IPS-NIHi11 (cell line): ENCODE results near the gene ZNHIT2.
"Not testable (repeated sequence)": the region's sequence is repeated elsewhere in the genome, so short reads cannot be mapped to it uniquely, and the experiment has no call there.

ENCODE experiments used
- DNase-seq: peaks from one replicate; pipeline ENCODE4 v3.0.0; 2012; ENCODE audit warnings: mixed read lengths, low spot score

Gene ZNHIT2

DNA sequence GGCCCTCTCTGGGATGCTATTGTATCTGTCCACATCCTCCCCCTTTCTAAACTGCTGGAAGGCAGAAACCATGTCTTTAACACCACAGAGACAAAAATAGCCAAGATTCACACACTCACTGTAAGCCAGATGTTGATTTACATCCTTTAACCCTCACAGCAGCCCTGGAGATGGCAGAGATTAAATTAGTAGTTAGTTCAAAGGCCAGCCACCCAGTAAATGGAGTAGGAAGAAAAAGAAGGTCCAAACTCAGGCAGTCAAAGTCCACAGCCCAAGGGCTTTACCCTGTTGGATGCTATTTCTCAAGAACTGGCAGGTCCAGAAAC lies 2.1 kb upstream of the ZNHIT2 start:
- DNase-seq: no peak

GRCh38 chr11:65118891-65119669 lies 1.6 kb upstream of the ZNHIT2 start:
- not testable (repeated sequence) for DNase-seq

DNA sequence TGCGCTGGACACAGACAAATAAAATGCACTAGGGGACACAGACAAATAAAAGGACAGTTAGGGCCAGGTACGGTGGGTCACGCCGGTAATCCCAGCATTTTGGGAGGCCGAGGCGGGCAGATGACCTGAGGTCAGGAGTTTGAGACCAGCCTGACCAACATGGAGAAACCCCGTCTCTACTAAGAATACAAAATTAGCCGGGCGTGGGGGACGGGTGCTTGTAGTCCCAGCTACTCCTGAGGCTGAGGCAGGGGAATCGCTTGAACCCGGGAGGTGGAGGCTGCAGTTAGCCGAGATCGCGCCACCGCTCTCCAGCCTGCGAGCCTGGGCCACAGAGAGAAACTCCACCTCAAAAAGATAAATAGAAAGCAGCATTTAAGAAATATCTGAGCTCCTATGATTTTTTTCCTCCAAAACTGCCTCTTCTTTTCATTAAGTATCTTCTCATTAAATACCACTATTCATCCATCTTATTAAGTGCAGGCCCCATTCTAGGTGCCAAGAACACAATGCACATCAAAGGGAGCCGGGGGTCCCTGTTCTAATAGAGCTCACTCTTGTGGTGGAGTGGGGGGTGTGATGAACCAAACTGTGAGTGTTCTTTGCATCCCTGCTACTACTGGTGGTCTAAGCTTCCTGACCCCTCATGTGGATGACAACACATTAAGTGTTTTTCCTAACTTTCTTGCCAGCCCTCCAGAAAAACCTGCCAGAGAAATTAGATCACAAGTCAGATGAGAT lies 766 bp upstream of the ZNHIT2 start:
- DNase-seq: no peak

GRCh38 chr11:65116370-65117205 lies 913 bp downstream of the ZNHIT2 start:
- no peak for DNase-seq

GRCh38 chr11:65115361-65116082 lies 2.0 kb downstream of the ZNHIT2 start:
- DNase-seq: no peak

GRCh38 chr11:65114538-65115171 lies 2.8 kb downstream of the ZNHIT2 start:
- DNase-seq: no peak

GRCh38 chr11:65113839-65114238 lies 3.7 kb downstream of the ZNHIT2 start:
- DNase-seq: no peak

GRCh38 chr11:65113361-65113756 lies 4.1 kb downstream of the ZNHIT2 start:
- DNase-seq: no peak

GRCh38 chr11:65112546-65113360 lies 4.7 kb downstream of the ZNHIT2 start:
- DNase-seq: peak; percentile 61

- DNase-seq: peak; percentile 96
These were observed 5.6 kb downstream of the ZNHIT2 start, which contains the start of gene TM7SF2 for GRCh38 chr11:65111744-65112545. Gene TM7SF2, plus strand, starts transcription at chr11:65111872. Its CDS starts 144 bp downstream, at chr11:65112016.

GRCh38 chr11:65111159-65111743 lies 6.2 kb downstream of the ZNHIT2 start:
- DNase-seq: no peak

GRCh38 chr11:65110354-65110861 lies 7.1 kb downstream of the ZNHIT2 start:
- peak; percentile 87 for DNase-seq

- DNase-seq: no peak
These were observed 8.0 kb downstream of the ZNHIT2 start for GRCh38 chr11:65109231-65110198.

DNA sequence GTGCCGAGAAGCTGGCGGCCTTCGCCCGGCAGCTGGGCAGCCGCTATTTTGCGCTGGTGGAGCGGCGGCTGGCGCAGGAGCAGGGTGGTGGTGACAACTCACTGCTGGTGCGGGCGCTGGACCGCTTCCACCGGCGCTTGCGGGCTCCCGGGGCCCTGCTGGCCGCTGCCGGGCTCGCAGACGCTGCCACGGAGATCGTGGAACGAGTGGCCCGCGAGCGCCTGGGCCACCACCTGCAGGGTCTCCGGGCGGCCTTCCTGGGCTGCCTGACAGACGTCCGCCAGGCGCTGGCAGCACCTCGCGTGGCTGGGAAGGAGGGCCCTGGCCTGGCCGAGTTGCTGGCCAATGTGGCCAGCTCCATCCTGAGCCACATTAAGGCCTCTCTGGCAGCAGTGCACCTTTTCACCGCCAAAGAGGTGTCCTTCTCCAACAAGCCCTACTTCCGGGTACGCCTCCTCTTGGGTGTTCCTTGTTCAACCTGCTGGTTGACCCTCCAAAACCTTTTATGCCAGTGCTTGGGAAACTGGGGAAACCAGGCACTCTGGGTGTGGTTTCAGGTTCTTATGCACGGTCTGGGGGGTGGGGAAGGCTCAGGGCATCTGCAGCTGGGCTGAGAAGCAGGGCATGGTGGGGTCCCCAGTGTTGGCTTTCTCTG lies 8.9 kb downstream of the ZNHIT2 start:
- DNase-seq: no peak

- DNase-seq: no peak
These were observed 9.6 kb downstream of the ZNHIT2 start for GRCh38 chr11:65107751-65108468.

GRCh38 chr11:65107078-65107477 lies 10.4 kb downstream of the ZNHIT2 start:
- no peak for DNase-seq

DNA sequence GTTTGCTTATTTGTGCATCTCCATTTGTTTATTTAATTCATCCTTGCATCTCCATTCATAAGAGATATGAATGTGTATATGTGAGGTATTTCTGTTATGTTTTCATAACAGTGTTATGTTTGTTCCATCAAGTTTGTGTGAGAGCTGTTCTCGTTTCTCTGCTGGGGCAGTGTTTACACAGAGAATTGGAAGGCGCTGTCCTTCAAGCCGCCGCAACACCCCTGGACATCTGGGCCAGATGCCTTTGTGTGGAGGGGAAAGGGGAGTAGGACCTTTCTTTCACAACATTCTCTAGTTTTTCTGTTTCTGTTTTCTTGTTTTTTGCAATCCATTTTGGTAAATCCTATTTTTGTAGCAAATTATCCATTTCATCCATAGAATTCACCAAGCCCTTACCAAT lies 12.9 kb downstream of the ZNHIT2 start:
- no peak for DNase-seq
